ENCODE measurements around the gene CSK. TPM values are rescaled to one million over a fixed set of nuclear protein-coding genes. Genes with fewer than 3 reads are reported as not detected.

CSK gene
- polyA plus RNA-seq, 1 of the 3 experiments (the other 2 are of a cell fraction) = 53.1 TPM

DNA sequence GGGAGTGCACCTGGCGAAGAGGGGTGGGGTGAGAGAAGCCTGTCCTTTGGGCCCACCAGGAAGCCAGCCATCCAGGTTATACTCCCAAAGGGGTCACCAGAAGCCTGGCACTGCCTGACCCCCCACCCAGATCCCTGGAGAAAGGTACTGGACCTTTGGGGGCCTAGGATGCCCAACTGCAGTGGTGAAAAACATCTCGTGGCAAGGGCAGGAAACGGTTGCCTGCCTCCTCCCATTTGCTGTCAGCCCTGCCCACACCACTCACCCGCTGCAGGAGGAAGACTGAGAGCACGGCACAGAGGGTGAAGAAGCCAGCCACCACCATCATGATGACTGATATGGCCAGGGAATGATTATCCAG lies 63.3 kb downstream of the CSK start:
- ChIA-PET POLR2A (interaction anchor here (1.2 kb wide), 1 partner anchor 55 kb away, joined by 4 read pairs; no protein-coding TSS in a partner anchor), CTCF (interaction anchor here (1.0 to 10.8 kb wide), 5 partner anchors 9 to 213 kb away, joined by 3 to 95 read pairs (median 5); no protein-coding TSS in a partner anchor)
- 95% methylated on average over 4 of the region's 5 CpGs for WGBS (ENCODE audit: low lambda C conversion rate)

More for the DNA sequence above, 63.3 kb downstream of the CSK start:
- DNase-seq = no peak
- no peaks in the 10 kb centered on the region for H3K9me3 ChIP-seq
- H3K9ac ChIP-seq = no peak overlapping the region
- H3K4me2 ChIP-seq = no peak overlapping the region
- H3F3A ChIP-seq (replicated peaks; ENCODE audit: insufficient read depth) = no peaks in the 10 kb centered on the region
- H4K20me1 ChIP-seq (ENCODE audit: insufficient read depth) = no peaks in the 10 kb centered on the region
- peaks cover 0 to 23% of the 10 kb centered on the region in 2 experiments; a peak in 2 of 4 replicates for H3K4me1 ChIP-seq (ENCODE audit: control insufficient read depth in 1 of 2, insufficient read depth in 2 of 2, low read depth in 1 of 2, low read length in 1 of 2)
- no peak overlapping the region for H3K27ac ChIP-seq (ENCODE audit: low read depth in 2 of 2, low read length in 1 of 2)
- peaks cover 0 to 44% of the 10 kb centered on the region in 2 experiments for H3K36me3 ChIP-seq (replicated peaks in 1 of 2; ENCODE audit: control insufficient read depth in 1 of 2, insufficient read depth in 2 of 2, low read length in 1 of 2)
- H3K4me3 ChIP-seq (ENCODE audit: low read depth in 2 of 2, low read length in 1 of 2) = no peak overlapping the region
- no peaks in the 10 kb centered on the region for H3K79me2 ChIP-seq (ENCODE audit: insufficient read depth)
- H3K9me2 ChIP-seq = no peaks in the 10 kb centered on the region
- H3K27me3 ChIP-seq (ENCODE audit: insufficient read depth) = no peaks in the 10 kb centered on the region
- H2AFZ ChIP-seq (ENCODE audit: low read depth) = no peak overlapping the region
- no peak for TF ChIP-seq FOXM1 (IDR thresholded peaks at IDR 0.05; ENCODE audit: low read depth)
- TF ChIP-seq RCOR1 (IDR thresholded peaks at IDR 0.05; ENCODE audit: low read length) = no peak
- TF ChIP-seq, protein P1, sequence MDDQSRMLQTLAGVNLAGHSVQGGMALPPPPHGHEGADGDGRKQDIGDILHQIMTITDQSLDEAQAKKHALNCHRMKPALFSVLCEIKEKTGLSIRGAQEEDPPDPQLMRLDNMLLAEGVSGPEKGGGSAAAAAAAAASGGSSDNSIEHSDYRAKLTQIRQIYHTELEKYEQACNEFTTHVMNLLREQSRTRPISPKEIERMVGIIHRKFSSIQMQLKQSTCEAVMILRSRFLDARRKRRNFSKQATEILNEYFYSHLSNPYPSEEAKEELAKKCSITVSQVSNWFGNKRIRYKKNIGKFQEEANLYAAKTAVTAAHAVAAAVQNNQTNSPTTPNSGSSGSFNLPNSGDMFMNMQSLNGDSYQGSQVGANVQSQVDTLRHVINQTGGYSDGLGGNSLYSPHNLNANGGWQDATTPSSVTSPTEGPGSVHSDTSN (IDR thresholded peaks at IDR 0.05) = no peak
- TF ChIP-seq, protein P2, sequence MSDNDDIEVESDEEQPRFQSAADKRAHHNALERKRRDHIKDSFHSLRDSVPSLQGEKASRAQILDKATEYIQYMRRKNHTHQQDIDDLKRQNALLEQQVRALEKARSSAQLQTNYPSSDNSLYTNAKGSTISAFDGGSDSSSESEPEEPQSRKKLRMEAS (IDR thresholded peaks at IDR 0.05; ENCODE audit: low read depth) = no peak
- TF ChIP-seq TCF12 (IDR thresholded peaks at IDR 0.05) = no peak
- TF ChIP-seq, protein P3, sequence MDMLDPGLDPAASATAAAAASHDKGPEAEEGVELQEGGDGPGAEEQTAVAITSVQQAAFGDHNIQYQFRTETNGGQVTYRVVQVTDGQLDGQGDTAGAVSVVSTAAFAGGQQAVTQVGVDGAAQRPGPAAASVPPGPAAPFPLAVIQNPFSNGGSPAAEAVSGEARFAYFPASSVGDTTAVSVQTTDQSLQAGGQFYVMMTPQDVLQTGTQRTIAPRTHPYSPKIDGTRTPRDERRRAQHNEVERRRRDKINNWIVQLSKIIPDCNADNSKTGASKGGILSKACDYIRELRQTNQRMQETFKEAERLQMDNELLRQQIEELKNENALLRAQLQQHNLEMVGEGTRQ (IDR thresholded peaks at IDR 0.05; ENCODE audit: borderline replicate concordance, low read depth, low read length) = no peak
- TF ChIP-seq, protein P4, sequence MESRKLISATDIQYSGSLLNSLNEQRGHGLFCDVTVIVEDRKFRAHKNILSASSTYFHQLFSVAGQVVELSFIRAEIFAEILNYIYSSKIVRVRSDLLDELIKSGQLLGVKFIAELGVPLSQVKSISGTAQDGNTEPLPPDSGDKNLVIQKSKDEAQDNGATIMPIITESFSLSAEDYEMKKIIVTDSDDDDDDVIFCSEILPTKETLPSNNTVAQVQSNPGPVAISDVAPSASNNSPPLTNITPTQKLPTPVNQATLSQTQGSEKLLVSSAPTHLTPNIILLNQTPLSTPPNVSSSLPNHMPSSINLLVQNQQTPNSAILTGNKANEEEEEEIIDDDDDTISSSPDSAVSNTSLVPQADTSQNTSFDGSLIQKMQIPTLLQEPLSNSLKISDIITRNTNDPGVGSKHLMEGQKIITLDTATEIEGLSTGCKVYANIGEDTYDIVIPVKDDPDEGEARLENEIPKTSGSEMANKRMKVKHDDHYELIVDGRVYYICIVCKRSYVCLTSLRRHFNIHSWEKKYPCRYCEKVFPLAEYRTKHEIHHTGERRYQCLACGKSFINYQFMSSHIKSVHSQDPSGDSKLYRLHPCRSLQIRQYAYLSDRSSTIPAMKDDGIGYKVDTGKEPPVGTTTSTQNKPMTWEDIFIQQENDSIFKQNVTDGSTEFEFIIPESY (IDR thresholded peaks at IDR 0.05; ENCODE audit: borderline replicate concordance, low read depth) = no peak
- no peak for TF ChIP-seq MEF2A (IDR thresholded peaks at IDR 0.05; ENCODE audit: borderline replicate concordance, low read depth)
- TF ChIP-seq SIN3A (IDR thresholded peaks at IDR 0.05; ENCODE audit: borderline replicate concordance, low read depth, low read length) = no peak
- no peak for TF ChIP-seq TAF1 (IDR thresholded peaks at IDR 0.05; ENCODE audit: borderline replicate concordance, low read depth, low read length)
- no peak for TF ChIP-seq GATA2 (CRISPR knock-in tag; IDR thresholded peaks at IDR 0.05)
- TF ChIP-seq FOXJ3 (CRISPR knock-in tag; IDR thresholded peaks at IDR 0.05) = no peak
- TF ChIP-seq NFIC (IDR thresholded peaks at IDR 0.05; ENCODE audit: borderline replicate concordance) = no peak
- no peak for TF ChIP-seq FOSL2 (IDR thresholded peaks at IDR 0.05; ENCODE audit: borderline replicate concordance, low read depth)
- no peak for TF ChIP-seq CHD2 (IDR thresholded peaks at IDR 0.05; ENCODE audit: low read length, partially characterized antibody)
- no peak for TF ChIP-seq JUND (IDR thresholded peaks at IDR 0.05)
- TF ChIP-seq NRF1 (IDR thresholded peaks at IDR 0.05; ENCODE audit: low read depth, low read length) = no peak
- TF ChIP-seq MXI1 (IDR thresholded peaks at IDR 0.05; ENCODE audit: low read depth, low read length) = no peak
- TF ChIP-seq TEAD4 (IDR thresholded peaks at IDR 0.05; ENCODE audit: borderline replicate concordance, insufficient read depth) = no peak
- no peak for TF ChIP-seq GABPA (IDR thresholded peaks at IDR 0.05; ENCODE audit: low read depth)
